Measurements from ENCODE around the gene CHCHD6. TPM values are rescaled to one million over a fixed set of nuclear protein-coding genes. Genes with fewer than 3 reads are reported as not detected.

CHCHD6 gene
- total RNA-seq, 2 donors from 2014 or later = 9.9 to 15.5 TPM

DNA sequence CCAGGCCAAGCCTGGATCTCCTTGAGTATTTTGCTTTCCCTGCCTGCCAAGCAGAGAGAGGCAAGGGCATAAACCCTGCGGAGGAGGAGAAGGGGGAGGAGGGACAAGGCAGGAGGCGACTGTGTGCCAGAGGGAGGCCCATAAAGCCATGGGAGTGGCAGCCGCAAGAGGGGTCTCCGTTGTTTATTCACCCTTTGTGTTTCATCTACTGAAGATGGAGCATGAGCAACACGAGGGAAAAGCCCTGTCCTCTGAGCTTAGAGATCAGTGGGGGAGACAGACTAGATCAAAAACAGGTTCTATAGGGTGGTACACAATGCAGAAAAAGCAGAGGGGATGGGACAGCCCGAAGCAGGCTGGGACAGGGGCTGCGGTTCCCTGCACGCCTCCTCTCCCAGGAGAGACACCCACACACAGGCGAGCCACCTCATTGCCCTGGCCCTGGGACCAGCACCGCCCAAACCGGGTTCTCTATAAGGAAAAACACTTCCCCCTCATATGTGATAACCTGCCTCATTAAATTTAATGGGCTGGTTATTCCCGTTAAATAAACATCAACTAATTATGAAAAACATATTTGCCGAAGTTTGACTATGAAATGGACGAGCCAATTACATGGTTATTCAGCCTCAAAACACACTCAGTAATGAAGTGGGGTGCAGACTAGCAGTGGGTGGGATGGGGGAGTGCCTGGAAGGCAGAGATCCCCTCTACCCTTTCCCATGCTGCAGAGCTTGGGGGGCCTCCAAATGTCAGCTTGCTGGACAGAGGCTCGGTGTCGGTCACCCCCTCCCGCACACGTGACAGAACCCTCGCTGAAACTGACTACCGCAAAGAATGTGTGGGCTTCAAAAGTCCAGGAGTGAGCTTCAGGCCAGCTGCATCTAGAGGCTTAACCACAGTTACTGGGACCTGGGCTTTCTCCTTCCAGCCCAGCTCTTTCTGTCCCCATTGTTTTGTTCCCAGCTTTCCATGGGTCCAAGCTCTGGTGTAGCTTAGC is 264.7 kb downstream of the CHCHD6 start:
- DNase-seq (no peak), ATAC-seq (replicated peaks in 1 of 2) (no peak)
- Mint-ChIP-seq H3K27me3 (ENCODE audit: low read depth) (peaks cover 5% of the 10 kb centered on the region), H3K9me3 (no peaks in the 10 kb centered on the region), H3K36me3 (ENCODE audit: insufficient read depth in 2 of 2) (no peaks in the 10 kb centered on the region), H3K4me1 (ENCODE audit: low read depth) (no peaks in the 10 kb centered on the region), H3K27ac (no peak overlapping the region), H3K4me3 (no peak overlapping the region)

GRCh38 chr3:126969586-126969985 is 265.5 kb downstream of the CHCHD6 start:
- Mint-ChIP-seq H3K27me3 (ENCODE audit: low read depth) (peaks cover 11% of the 10 kb centered on the region), H3K4me1 (ENCODE audit: low read depth) (no peaks in the 10 kb centered on the region), H3K9me3 (peaks cover 2 to 4% of the 10 kb centered on the region in 2 donors), H3K27ac (no peak overlapping the region), H3K36me3 (ENCODE audit: insufficient read depth in 2 of 2) (peaks cover 0 to under 1% of the 10 kb centered on the region in 2 donors), H3K4me3 (no peak overlapping the region)
- ATAC-seq (replicated peaks in 1 of 2) (no peak), DNase-seq (no peak)

- DNase-seq (no peak), ATAC-seq (replicated peaks in 1 of 2) (no peak)
- H3K4me1 Mint-ChIP-seq (ENCODE audit: low read depth) = no peaks in the 10 kb centered on the region
- no peak overlapping the region for H3K27ac Mint-ChIP-seq
- peaks cover 3 to 5% of the 10 kb centered on the region in 2 donors for H3K36me3 Mint-ChIP-seq (ENCODE audit: insufficient read depth in 2 of 2)
- no peak overlapping the region for H3K4me3 Mint-ChIP-seq
- peaks cover 16% of the 10 kb centered on the region for H3K27me3 Mint-ChIP-seq (ENCODE audit: low read depth)
- H3K9me3 Mint-ChIP-seq = peaks cover 7 to 8% of the 10 kb centered on the region in 2 donors
Observed at GRCh38 chr3:126970101-126970500, 266.1 kb downstream of the CHCHD6 start.

- Mint-ChIP-seq H3K9me3 (peaks cover 8 to 10% of the 10 kb centered on the region in 2 donors), H3K27me3 (ENCODE audit: low read depth) (peaks cover 21% of the 10 kb centered on the region), H3K4me1 (ENCODE audit: low read depth) (no peaks in the 10 kb centered on the region), H3K36me3 (ENCODE audit: insufficient read depth in 2 of 2) (peaks cover 5 to 8% of the 10 kb centered on the region in 2 donors), H3K27ac (no peak overlapping the region), H3K4me3 (no peak overlapping the region)
- DNase-seq (no peak), ATAC-seq (replicated peaks in 1 of 2) (no peak)
Observed at GRCh38 chr3:126970921-126971320, 266.9 kb downstream of the CHCHD6 start.

DNA sequence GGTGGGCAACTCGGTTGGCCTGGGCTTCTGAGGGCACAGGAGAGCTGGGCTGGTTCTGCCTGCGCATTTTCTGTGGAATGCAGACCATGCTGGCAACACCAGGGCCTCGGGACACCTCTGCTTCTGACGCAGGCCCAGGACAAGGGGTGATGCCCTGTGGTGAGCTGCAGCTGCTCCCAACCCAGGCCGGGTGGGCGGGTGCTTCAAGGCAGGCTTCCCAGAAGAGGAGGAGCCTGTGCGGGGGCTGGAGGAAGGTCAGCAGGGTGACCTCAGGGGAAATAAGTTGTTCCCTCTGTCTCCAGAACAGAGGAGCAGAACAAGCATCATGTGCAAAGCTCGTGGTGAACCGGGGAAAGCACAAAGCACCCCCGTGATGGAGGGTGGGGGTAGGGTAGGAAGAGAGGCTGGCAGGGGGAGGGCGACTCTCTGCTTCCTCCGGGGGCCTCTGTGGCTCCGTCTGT is 267.9 kb downstream of the CHCHD6 start:
- DNase-seq (no peak), ATAC-seq (replicated peaks in 1 of 2) (peak in 1 of 2 donors; percentile 13)
- Mint-ChIP-seq H3K4me3 (no peak overlapping the region), H3K27ac (no peak overlapping the region), H3K9me3 (peaks cover 8 to 10% of the 10 kb centered on the region in 2 donors), H3K27me3 (ENCODE audit: low read depth) (peaks cover 21% of the 10 kb centered on the region), H3K4me1 (ENCODE audit: low read depth) (no peaks in the 10 kb centered on the region), H3K36me3 (ENCODE audit: insufficient read depth in 2 of 2) (peaks cover 5 to 8% of the 10 kb centered on the region in 2 donors)

- Mint-ChIP-seq H3K36me3 (ENCODE audit: insufficient read depth in 2 of 2) (peaks cover 5 to 8% of the 10 kb centered on the region in 2 donors), H3K9me3 (peaks cover 8 to 10% of the 10 kb centered on the region in 2 donors), H3K27ac (no peak overlapping the region), H3K4me3 (no peak overlapping the region), H3K4me1 (ENCODE audit: low read depth) (no peaks in the 10 kb centered on the region), H3K27me3 (ENCODE audit: low read depth) (peaks cover 24% of the 10 kb centered on the region)
- DNase-seq (no peak), ATAC-seq (replicated peaks in 1 of 2) (no peak)
Observed at GRCh38 chr3:126972866-126973265, 268.8 kb downstream of the CHCHD6 start.

- no peak for ATAC-seq (replicated peaks in 1 of 2)
- H3K9me3 Mint-ChIP-seq = peaks cover 8 to 10% of the 10 kb centered on the region in 2 donors
- H3K36me3 Mint-ChIP-seq (ENCODE audit: insufficient read depth in 2 of 2) = peaks cover 5 to 8% of the 10 kb centered on the region in 2 donors
- no peak overlapping the region for H3K27ac Mint-ChIP-seq
- peaks cover under 1% of the 10 kb centered on the region for H3K4me1 Mint-ChIP-seq (ENCODE audit: low read depth)
- peaks cover 33% of the 10 kb centered on the region for H3K27me3 Mint-ChIP-seq (ENCODE audit: low read depth)
- H3K4me3 Mint-ChIP-seq = no peak overlapping the region
- DNase-seq = no peak
Observed at GRCh38 chr3:126973814-126974213, 269.8 kb downstream of the CHCHD6 start.

DNA sequence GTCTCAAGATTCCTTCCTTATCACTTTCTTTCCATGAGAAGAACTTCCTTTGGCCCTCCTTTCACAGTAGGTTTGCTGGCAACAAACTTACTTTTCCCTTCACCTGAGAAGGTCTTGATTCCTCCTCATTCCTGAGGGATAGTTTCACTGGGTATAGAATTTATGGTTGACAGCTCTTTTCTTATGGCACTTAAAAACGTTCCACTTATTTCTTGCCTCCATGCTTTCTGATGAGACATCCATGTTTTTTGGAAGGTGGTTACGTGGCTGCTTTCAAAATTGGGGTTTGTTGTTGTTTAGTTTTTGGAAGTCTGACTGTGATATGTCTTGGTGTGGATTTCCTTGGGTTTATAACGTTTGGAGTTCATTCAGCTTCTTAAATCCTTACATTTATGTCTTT is 270.7 kb downstream of the CHCHD6 start:
- Mint-ChIP-seq H3K4me3 (no peak overlapping the region), H3K27me3 (ENCODE audit: low read depth) (peaks cover 34% of the 10 kb centered on the region), H3K9me3 (peaks cover 8 to 10% of the 10 kb centered on the region in 2 donors), H3K4me1 (ENCODE audit: low read depth) (peaks cover 9% of the 10 kb centered on the region), H3K36me3 (ENCODE audit: insufficient read depth in 2 of 2) (peaks cover 5 to 8% of the 10 kb centered on the region in 2 donors), H3K27ac (no peak overlapping the region)
- ATAC-seq (replicated peaks in 1 of 2) (no peak), DNase-seq (no peak)

GRCh38 chr3:126976906-126977305 is 272.9 kb downstream of the CHCHD6 start:
- no peak overlapping the region for H3K4me3 Mint-ChIP-seq
- ATAC-seq (replicated peaks in 1 of 2) (peak in 1 of 2 donors; percentile 12), DNase-seq (no peak)
- peaks cover 41% of the 10 kb centered on the region for H3K27me3 Mint-ChIP-seq (ENCODE audit: low read depth)
- H3K27ac Mint-ChIP-seq = no peak overlapping the region
- peaks cover 15% of the 10 kb centered on the region for H3K4me1 Mint-ChIP-seq (ENCODE audit: low read depth)
- peaks cover 5 to 8% of the 10 kb centered on the region in 2 donors for H3K36me3 Mint-ChIP-seq (ENCODE audit: insufficient read depth in 2 of 2)
- H3K9me3 Mint-ChIP-seq = peaks cover 8 to 10% of the 10 kb centered on the region in 2 donors

GRCh38 chr3:126977821-126978220 is 273.8 kb downstream of the CHCHD6 start:
- Mint-ChIP-seq H3K27ac (no peak overlapping the region), H3K27me3 (ENCODE audit: low read depth) (peaks cover 41% of the 10 kb centered on the region), H3K36me3 (ENCODE audit: insufficient read depth in 2 of 2) (peaks cover 5 to 8% of the 10 kb centered on the region in 2 donors), H3K4me3 (no peak overlapping the region), H3K9me3 (peaks cover 8 to 10% of the 10 kb centered on the region in 2 donors), H3K4me1 (ENCODE audit: low read depth) (peaks cover 20% of the 10 kb centered on the region)
- ATAC-seq (replicated peaks in 1 of 2) = no peak
- DNase-seq = no peak

DNA sequence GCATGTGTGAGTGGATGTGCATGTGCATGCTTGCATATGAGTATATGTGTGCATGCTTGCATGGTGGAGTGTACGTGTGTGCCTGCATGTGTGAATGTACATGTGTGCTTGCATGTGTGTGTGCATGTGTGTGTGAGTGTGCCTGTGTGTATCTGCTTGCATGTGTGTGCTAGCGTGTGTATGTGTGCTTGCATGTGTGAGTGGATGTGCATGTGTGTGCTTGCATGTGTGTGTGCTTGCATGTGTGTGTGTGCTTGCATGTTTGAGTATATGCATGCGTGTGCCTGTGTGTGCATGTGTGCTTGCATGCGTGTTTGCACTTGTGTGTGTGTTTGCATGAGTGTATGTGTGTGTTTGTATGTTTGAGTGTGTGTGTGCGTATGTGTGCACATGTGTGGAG is 274.3 kb downstream of the CHCHD6 start:
- Mint-ChIP-seq H3K4me1 (ENCODE audit: low read depth) (peaks cover 20% of the 10 kb centered on the region), H3K27me3 (ENCODE audit: low read depth) (peaks cover 41% of the 10 kb centered on the region)

GRCh38 chr3:126979046-126979628 is 275.1 kb downstream of the CHCHD6 start:
- Mint-ChIP-seq H3K4me1 (ENCODE audit: low read depth) (peaks cover 20% of the 10 kb centered on the region), H3K27me3 (ENCODE audit: low read depth) (peaks cover 39% of the 10 kb centered on the region), H3K36me3 (ENCODE audit: insufficient read depth in 2 of 2) (peaks cover 5 to 8% of the 10 kb centered on the region in 2 donors), H3K27ac (no peak overlapping the region), H3K9me3 (peaks cover 7 to 10% of the 10 kb centered on the region in 2 donors), H3K4me3 (no peak overlapping the region)
- no peak for DNase-seq
- no peak for ATAC-seq (replicated peaks in 1 of 2)

More for the DNA sequence above, 274.3 kb downstream of the CHCHD6 start:
- H3K36me3 Mint-ChIP-seq (ENCODE audit: insufficient read depth in 2 of 2) = peaks cover 5 to 8% of the 10 kb centered on the region in 2 donors
- H3K4me3 Mint-ChIP-seq = no peak overlapping the region
- H3K9me3 Mint-ChIP-seq = peaks cover 8 to 10% of the 10 kb centered on the region in 2 donors
- DNase-seq (no peak), ATAC-seq (replicated peaks in 1 of 2) (no peak)
- H3K27ac Mint-ChIP-seq = no peak overlapping the region

DNA sequence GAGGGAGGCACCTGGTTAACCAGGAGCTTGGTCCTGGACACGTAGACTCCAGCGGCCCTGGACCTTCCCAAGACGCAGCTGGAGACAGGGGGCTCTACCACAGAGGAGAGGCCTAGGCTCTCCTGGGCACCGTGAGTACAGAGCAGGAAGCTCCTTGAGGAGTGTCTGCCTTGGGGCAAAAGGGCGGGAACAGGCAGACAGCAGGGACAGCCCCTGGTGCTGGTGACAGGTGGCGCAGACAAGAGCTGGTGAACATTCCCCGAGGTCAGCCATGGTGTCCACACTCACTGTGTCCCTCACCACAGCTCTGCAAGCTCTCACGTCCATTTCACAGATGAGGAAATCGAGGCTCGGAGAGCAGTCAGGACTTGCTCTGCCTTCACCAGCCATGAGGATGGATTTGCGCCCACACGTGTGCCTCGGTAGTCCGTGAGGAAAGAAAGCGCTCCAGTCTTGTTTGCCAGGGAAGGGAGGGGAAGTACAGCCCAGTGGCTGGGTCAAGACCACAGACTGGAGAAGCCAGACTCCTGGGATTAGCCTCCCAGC is 276.3 kb downstream of the CHCHD6 start:
- H3K27me3 Mint-ChIP-seq (ENCODE audit: low read depth) = peaks cover 27% of the 10 kb centered on the region
- H3K4me1 Mint-ChIP-seq (ENCODE audit: low read depth) = peaks cover 20% of the 10 kb centered on the region
- no peak for DNase-seq
- H3K4me3 Mint-ChIP-seq = no peak overlapping the region
- no peak overlapping the region for H3K27ac Mint-ChIP-seq
- no peak for ATAC-seq (replicated peaks in 1 of 2)
- H3K36me3 Mint-ChIP-seq (ENCODE audit: insufficient read depth in 2 of 2) = peaks cover 0 to 2% of the 10 kb centered on the region in 2 donors
- H3K9me3 Mint-ChIP-seq = peaks cover 0 to under 1% of the 10 kb centered on the region in 2 donors
